GM12865 (cell line): ENCODE data around the gene PHF13.
A peak's percentile ranks its signal among the peaks of the same experiment; 100 is the strongest.

Experiments
- DNase-seq: peaks from one replicate; pipeline ENCODE4 v3.0.0; 2010; ENCODE audit warnings: low read depth
- H3K4me3 ChIP-seq: 2 replicates; pipeline ENCODE4 v1.5.1; 2011; ENCODE audit warnings: mild to moderate bottlenecking, low read depth, low read length, control low read depth
- TF ChIP-seq, protein P1 (sequence below): IDR thresholded peaks from 2 replicates; pipeline ENCODE4 v1.5.1; 2011; ENCODE audit warnings: low read length, control low read depth, low read depth, inconsistent platforms; ENCODE audit not compliant: insufficient read depth; ENCODE audit errors: missing control alignments

Gene PHF13

GRCh38 chr1:6602669-6603237 is 10.8 kb upstream of the PHF13 start, which contains the start of gene KLHL21:
TSS of gene KLHL21 (minus strand) at chr1:6602869. CDS start at chr1:6602817, 52 bp downstream.
- peak within 1 kb of the TSS; percentile 75 for H3K4me3 ChIP-seq
- TF ChIP-seq, protein P1, sequence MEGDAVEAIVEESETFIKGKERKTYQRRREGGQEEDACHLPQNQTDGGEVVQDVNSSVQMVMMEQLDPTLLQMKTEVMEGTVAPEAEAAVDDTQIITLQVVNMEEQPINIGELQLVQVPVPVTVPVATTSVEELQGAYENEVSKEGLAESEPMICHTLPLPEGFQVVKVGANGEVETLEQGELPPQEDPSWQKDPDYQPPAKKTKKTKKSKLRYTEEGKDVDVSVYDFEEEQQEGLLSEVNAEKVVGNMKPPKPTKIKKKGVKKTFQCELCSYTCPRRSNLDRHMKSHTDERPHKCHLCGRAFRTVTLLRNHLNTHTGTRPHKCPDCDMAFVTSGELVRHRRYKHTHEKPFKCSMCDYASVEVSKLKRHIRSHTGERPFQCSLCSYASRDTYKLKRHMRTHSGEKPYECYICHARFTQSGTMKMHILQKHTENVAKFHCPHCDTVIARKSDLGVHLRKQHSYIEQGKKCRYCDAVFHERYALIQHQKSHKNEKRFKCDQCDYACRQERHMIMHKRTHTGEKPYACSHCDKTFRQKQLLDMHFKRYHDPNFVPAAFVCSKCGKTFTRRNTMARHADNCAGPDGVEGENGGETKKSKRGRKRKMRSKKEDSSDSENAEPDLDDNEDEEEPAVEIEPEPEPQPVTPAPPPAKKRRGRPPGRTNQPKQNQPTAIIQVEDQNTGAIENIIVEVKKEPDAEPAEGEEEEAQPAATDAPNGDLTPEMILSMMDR, result no peak
- DNase-seq, result peak; percentile 91

- H3K4me3 ChIP-seq, result peak overlapping the region; percentile 64
- TF ChIP-seq, protein P1, result no peak
- peak; percentile 66 for DNase-seq
These were observed 10.2 kb upstream of the PHF13 start for GRCh38 chr1:6603238-6603914.

DNA sequence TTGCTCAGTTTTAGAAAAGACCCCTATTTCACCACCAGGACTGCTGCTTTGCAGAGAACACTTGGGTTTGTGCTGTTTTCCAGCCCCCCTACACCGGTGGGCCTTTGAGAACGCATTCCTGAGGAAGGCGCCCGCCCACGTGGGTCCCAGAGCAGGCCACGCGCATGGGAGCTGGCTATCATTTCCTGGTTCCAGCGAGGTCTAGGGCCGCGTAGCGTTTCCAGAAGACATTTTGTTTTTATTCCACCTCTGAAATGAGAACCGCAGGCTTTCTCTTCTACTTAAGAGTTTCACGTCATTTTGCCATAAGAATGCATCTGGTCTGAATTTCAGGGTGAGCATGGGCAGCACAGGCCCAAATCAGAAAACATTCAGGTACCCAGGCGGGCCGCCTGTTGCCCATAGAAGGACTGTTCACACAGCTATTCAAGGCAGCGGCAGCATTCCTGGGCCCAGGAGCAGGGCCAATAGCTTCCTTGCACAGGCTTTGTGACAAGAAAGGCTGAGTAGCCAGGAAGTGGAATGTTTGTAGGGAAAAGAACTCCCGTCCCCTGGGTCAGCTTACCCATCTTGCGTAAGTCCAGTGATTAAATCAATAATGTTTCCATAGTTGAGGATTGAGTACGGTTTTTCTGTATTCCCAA is 9.5 kb upstream of the PHF13 start:
- H3K4me3 ChIP-seq, result peak overlapping the region; percentile 64
- TF ChIP-seq, protein P1, result no peak
- no peak for DNase-seq

GRCh38 chr1:6612641-6613360 is 730 bp upstream of the PHF13 start:
- peak; percentile 29 for DNase-seq
- TF ChIP-seq, protein P1, result no peak
- H3K4me3 ChIP-seq, result peak overlapping the region; percentile 64

GRCh38 chr1:6614019-6614928 is 743 bp downstream of the PHF13 start:
- H3K4me3 ChIP-seq, result peak overlapping the region; percentile 79
- TF ChIP-seq, protein P1, result no peak
- DNase-seq, result peak; percentile 45
